Measurements from ENCODE around the gene FAM131A. TPM values are rescaled to one million over a fixed set of nuclear protein-coding genes. Genes with fewer than 3 reads are reported as not detected.

The FAM131A gene
- total RNA-seq, 4 donors from 2014 or later, result 13.2 to 42.6 (median 36.8) TPM

GRCh38 chr3:184315543-184315867, 21.9 kb upstream of the FAM131A start:
- H3K27me3 ChIP-seq, result no peaks in the 10 kb centered on the region
- H3K4me3 ChIP-seq, result peak overlapping the region; percentile 59 to 86
- H3K27ac ChIP-seq, result peak overlapping the region; percentile 94 to 97
- H3K4me1 ChIP-seq, result peaks cover 0 to 21% of the 10 kb centered on the region in 2 donors
- intact Hi-C loops (cut with DNase I; ENCODE audit: low total_unique reads), result loop anchor here (10.0 kb wide), 1 partner anchor 131 kb away; the partner anchor contains the start of gene ABCF3
- DNase-seq, result no peak
- TF ChIP-seq CTCF (IDR thresholded peaks at IDR 0.05), result no peak
- no peak for TF ChIP-seq POLR2A (IDR thresholded peaks at IDR 0.05)
- H3K36me3 ChIP-seq, result no peaks in the 10 kb centered on the region
- no peaks in the 10 kb centered on the region for H3K9me3 ChIP-seq

- H3K27me3 ChIP-seq, result no peaks in the 10 kb centered on the region
- no peak for DNase-seq
- H3K36me3 ChIP-seq, result no peaks in the 10 kb centered on the region
- peaks cover 0 to 21% of the 10 kb centered on the region in 2 donors for H3K4me1 ChIP-seq
- H3K9me3 ChIP-seq, result no peaks in the 10 kb centered on the region
- intact Hi-C loops (cut with DNase I; ENCODE audit: low total_unique reads), result loop anchor here (10.0 kb wide), 1 partner anchor 131 kb away; the partner anchor contains the start of gene ABCF3
- TF ChIP-seq CTCF (IDR thresholded peaks at IDR 0.05) (no peak), POLR2A (IDR thresholded peaks at IDR 0.05) (no peak)
- H3K4me3 ChIP-seq, result peak overlapping the region; percentile 59 to 86
- H3K27ac ChIP-seq, result peak overlapping the region; percentile 94 to 97
These were observed 21.3 kb upstream of the FAM131A start for GRCh38 chr3:184315871-184316661.

- no peak overlapping the region for H3K4me3 ChIP-seq
- H3K4me1 ChIP-seq, result peaks cover 0 to 21% of the 10 kb centered on the region in 2 donors
- no peak for DNase-seq
- H3K27ac ChIP-seq, result peak overlapping the region; percentile 94 to 97
- no peaks in the 10 kb centered on the region for H3K27me3 ChIP-seq
- H3K9me3 ChIP-seq, result no peaks in the 10 kb centered on the region
- no peak for TF ChIP-seq POLR2A (IDR thresholded peaks at IDR 0.05)
- TF ChIP-seq CTCF (IDR thresholded peaks at IDR 0.05), result no peak
- intact Hi-C loops (cut with DNase I; ENCODE audit: low total_unique reads), result loop anchor here (10.0 kb wide), 1 partner anchor 132 kb away; the partner anchor contains the start of gene ABCF3
- no peaks in the 10 kb centered on the region for H3K36me3 ChIP-seq
These were observed 20.6 kb upstream of the FAM131A start for GRCh38 chr3:184316792-184317191.

GRCh38 chr3:184317201-184317600, 20.2 kb upstream of the FAM131A start:
- no peaks in the 10 kb centered on the region for H3K9me3 ChIP-seq
- no peaks in the 10 kb centered on the region for H3K36me3 ChIP-seq
- peak overlapping the region in 1 of 2 donors; percentile 8 for H3K27ac ChIP-seq
- peaks cover 0 to 21% of the 10 kb centered on the region in 2 donors for H3K4me1 ChIP-seq
- no peak for TF ChIP-seq POLR2A (IDR thresholded peaks at IDR 0.05)
- TF ChIP-seq CTCF (IDR thresholded peaks at IDR 0.05), result no peak
- no peaks in the 10 kb centered on the region for H3K27me3 ChIP-seq
- intact Hi-C loops (cut with DNase I; ENCODE audit: low total_unique reads), result loop anchor here (10.0 kb wide), 1 partner anchor 132 kb away; the partner anchor contains the start of gene ABCF3
- no peak for DNase-seq
- H3K4me3 ChIP-seq, result no peak overlapping the region

GRCh38 chr3:184320104-184320445, 17.3 kb upstream of the FAM131A start:
- H3K4me1 ChIP-seq, result peaks cover 0 to 21% of the 10 kb centered on the region in 2 donors
- peak overlapping the region; percentile 84 to 86 for H3K27ac ChIP-seq
- peak; percentile 97 for DNase-seq
- H3K36me3 ChIP-seq, result no peaks in the 10 kb centered on the region
- TF ChIP-seq CTCF (IDR thresholded peaks at IDR 0.05) (no peak), POLR2A (IDR thresholded peaks at IDR 0.05) (no peak)
- H3K27me3 ChIP-seq, result no peaks in the 10 kb centered on the region
- H3K4me3 ChIP-seq, result no peak overlapping the region
- intact Hi-C loops (cut with DNase I; ENCODE audit: low total_unique reads), result no loop called here
- no peaks in the 10 kb centered on the region for H3K9me3 ChIP-seq
